NCI-H748 (cell line): ENCODE results near the gene GTPBP6.
"Not testable (repeated sequence)": the region's sequence is repeated elsewhere in the genome, so short reads cannot be mapped to it uniquely, and the experiment has no call there.

Experiments
- DNase-seq: peaks from one replicate; lab custom pipeline; 2025; ENCODE audit not compliant: unreplicated experiment; lab: John Stamatoyannopoulos, UW

Gene GTPBP6

DNA sequence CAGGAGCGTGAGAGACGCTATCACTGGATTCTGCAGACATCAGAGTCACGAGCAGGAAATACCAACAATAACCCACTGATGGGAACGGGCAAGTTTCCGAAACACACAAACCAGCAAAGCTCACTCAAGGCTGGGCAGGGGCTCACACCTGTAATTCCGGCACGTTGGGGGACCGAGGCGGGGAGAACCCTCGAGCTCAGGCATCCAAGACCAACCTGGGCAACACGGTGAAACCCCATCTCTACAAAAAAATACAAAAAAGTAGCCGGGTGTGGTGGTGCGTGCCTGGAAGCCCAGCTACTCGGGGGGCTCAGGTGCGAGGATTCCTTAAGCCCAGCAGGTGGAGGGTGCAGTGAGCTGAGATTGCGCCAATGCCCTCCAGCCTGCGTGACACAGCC lies 17.2 kb upstream of the GTPBP6 start:
- DNase-seq, result no peak

DNA sequence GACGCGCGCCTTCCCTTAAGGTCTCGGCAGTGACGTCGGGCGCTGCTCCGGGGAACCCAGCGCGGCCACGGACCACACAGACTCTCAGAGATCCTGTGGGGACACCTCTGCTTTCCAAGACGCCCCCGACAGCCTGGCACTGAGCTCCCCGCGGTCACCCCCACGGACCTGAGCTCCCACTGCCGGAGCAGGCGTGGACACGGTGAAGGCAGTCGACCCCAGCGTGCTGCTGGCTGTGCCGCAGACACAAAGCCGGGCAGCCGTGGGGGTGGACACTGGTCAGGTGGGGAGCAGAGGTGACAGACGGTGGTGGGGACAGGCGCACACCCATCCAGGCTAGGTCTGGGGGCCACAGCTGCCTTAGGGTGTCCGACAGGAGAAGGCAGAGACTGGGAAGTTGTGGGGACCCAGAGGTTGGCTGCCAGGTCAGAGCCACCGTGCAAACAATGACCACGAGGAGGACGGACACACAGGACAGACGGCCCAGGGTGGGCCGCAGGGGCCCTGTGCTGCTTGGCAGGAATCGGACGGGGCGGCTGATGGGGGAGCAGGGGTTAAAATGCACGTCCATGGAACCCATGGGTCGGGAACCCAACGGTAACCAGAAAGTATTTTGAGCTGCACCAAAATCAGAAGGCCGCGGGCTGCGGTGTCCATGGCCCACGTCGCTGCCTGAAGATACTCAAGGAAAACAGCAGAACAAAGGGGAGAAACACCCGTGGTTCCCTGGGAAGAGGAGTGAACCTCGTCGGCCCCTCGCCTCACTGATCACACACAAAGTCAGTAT lies 16.6 kb upstream of the GTPBP6 start:
- DNase-seq, result no peak

- no peak for DNase-seq
These were observed 15.8 kb upstream of the GTPBP6 start for GRCh38 chrX:334331-334891.

- no peak for DNase-seq
These were observed 15.2 kb upstream of the GTPBP6 start for GRCh38 chrX:333611-334311.

- no peak for DNase-seq
These were observed 14.5 kb upstream of the GTPBP6 start for GRCh38 chrX:332916-333610.

GRCh38 chrX:332496-332860 lies 13.9 kb upstream of the GTPBP6 start:
- DNase-seq, result no peak

DNA sequence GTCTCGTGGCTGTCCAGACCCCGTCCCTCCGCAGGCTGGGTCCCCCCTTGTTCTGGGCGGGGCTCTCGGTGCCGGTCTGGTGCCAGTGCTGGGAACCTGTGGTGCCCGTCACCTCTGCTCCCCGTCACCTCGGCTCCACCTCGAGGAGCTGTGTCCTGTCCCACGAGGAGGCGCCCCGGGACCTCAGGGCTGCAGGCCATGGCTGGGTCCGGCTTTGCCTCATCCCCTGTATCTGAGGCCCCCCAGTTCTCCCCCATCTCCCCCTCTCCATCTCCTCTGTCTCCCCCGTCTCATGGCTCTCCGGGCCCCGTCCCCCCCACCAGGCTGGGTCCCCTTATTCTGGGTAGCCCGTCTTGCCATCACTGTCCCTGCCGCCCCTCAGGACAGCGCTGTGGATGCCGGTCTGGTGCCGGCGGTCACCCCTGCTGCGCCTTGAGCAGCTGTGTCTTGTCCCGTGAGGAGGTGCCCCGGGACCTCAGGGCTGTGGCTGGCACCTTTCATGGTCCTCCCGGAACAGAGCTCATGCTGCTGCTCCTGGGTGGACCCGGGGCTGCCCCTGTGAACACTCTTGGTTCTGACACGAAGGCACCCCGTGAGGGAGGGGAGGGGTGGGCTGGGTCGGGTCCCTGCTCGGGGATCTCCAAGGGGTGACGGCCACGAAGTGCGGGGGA lies 13.4 kb upstream of the GTPBP6 start:
- no peak for DNase-seq

GRCh38 chrX:331151-331824 lies 12.7 kb upstream of the GTPBP6 start:
- DNase-seq, result peak; percentile 28

DNA sequence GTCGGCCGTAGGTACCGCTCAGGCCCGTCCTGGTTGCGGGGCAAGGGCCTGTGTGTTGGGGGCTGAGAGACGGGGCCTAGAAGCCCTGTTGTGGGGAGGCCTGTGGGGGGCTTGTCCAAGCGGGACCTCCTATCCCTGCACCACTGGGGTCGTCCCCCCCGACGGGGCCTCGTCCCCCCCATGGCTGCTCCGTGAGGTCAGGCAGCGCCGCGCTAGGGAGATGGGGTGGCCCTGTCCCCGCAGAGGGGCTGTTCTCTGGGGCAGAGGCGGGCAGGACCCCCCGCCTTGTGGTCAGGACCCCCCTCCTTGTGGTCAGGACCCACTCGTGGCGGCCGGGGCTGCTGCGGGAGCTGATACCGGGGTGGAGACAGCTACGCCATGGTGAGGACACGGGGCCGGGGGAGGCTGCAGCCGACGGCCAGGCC lies 12.1 kb upstream of the GTPBP6 start:
- no peak for DNase-seq

DNA sequence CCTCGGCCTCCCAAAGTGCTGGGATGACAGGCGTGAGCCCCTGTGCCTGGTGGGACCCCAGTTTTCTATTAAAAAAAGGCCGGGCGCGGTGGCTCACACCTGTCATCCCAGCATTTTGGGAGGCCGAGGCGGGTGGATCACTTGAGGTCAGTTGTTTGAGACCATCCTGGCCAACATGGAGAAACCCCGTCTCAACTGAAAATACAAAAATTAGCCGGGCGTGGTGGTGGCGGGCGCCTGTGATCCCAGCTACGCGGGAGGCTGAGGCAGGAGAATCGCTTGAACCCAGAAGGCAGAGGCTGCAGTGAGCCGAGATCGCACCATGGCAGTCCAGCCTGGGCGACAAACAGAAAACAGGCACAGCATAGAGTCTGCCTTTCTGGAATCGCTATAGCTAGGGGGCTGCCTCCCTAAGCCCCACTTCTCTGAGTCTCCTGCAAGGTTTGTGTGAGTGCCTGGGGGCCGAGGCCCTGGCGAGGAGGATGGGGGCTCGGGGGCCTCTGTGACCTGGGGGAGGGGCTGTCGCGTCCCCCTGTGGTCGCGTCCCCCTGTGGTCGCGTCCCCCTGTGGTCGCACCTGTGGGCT lies 11.6 kb upstream of the GTPBP6 start:
- not testable (repeated sequence) for DNase-seq

DNA sequence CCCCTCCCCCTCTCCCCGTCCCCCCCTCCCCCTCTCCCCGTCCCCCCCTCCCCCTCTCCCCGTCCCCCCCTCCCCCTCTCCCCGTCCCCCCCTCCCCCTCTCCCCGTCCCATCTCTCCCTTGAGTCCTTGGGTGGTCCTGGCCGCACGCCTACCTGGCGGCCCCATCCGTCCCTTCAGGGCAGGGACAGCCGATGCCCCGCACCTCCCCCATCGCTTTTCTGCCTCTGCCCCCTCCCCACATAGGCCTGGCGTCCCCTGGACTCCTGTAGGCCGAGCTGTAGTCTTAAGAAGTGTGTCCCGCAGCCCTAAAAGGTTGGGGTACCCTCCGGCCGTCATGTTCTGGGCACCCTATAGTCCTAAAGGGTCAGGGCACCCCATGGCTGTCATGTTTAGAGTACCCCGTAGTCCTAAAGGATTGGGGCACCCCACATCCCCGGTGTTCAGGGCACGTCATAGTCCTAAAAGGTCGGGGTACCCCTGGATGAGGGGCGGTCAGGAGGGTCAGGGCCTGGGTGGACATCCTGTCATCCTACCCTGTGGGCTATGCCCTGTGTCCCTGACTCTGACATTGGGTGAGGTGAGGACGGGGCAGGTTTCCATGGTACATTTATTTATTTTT lies 10.8 kb upstream of the GTPBP6 start:
- no peak for DNase-seq

- no peak for DNase-seq
These were observed 9.1 kb upstream of the GTPBP6 start for GRCh38 chrX:327660-328126.

DNA sequence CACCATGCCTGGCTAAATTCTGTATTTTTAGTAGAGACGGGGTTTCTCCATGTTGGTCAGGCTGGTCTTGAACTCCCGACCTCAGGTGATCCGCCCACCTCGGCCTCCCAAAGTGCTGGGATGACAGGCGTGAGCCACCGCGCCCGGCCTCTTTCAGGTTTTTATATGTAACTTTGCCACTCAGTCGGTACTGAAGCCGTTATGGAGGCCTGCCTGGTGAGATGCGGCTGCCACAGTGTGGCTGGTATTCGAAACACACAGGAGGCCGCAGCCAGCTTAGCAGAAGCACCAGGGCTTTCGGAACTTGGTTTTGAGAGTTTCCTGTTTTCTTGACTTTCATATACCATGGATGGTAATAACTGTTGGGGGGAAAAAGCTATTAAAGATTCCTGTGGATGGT lies 6.1 kb upstream of the GTPBP6 start:
- DNase-seq, result not testable (repeated sequence)

- DNase-seq, result no peak
These were observed 5.4 kb upstream of the GTPBP6 start for GRCh38 chrX:323721-324628.

DNA sequence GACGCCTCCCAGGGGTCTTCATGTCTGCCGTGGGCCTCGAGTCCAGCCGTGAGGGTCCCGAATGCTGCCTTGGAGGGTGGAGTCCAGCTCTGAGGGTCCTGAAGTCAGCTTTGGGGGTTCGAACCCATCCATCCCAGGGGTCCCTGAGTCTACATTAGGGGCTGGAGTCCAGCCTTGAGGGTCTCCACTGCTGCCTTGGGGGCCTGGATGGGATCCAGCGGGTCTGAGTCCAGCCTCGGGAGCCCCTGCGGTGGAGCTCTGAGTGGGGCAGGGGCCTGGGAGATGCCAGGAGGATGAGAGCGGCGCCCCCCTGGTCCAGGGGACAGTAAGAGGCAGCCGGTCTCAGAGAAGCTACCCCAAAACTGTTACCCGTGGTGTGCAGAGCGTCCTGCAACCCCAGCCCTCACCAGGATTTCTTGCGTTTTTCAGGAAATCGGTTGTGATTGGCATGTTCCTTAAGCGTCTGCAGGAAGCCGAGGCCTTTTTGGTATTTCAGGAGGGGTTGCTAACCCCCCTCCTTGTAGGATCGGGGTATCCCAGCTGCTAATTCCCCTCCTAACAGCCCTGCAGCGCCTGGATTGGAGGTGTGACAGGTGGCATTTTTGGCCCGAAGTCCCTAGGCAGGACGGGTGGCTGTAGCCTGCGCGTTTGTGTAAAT lies 1.7 kb upstream of the GTPBP6 start:
- DNase-seq, result no peak

GRCh38 chrX:319579-320125 lies 1.1 kb upstream of the GTPBP6 start:
- DNase-seq, result no peak

GRCh38 chrX:318068-318738 lies 393 bp downstream of the GTPBP6 start:
- DNase-seq, result no peak
